Keratinocyte (primary cell): ENCODE measurements around the gene CLSTN1. TPM values are rescaled to one million over a fixed set of nuclear protein-coding genes. Genes with fewer than 3 reads are reported as not detected.

Experiments used
- DNase-seq: peaks from one replicate; pipeline ENCODE4 v3.0.0-alpha.2; 2011; ENCODE audit warnings: low read depth, missing footprints, low spot score
- FAIRE-seq: peaks from 2 replicates; lab custom pipeline; 2011; peaks lifted over from hg19 to GRCh38; lab: Jason Lieb, UNC
- H2AFZ ChIP-seq: 2 replicates; pipeline ENCODE4 v1.6.0; 2012; ENCODE audit warnings: low read length, control low read depth, inconsistent platforms; ENCODE audit not compliant: control insufficient read depth
- H3K27ac ChIP-seq: 2 replicates; pipeline ENCODE4 v1.5.1; 2011; ENCODE audit warnings: low read length; ENCODE audit not compliant: control insufficient read depth, insufficient read depth
- H3K27me3 ChIP-seq: 3 replicates; pipeline ENCODE4 v1.6.0; 2011; ENCODE audit warnings: low read length; ENCODE audit not compliant: control insufficient read depth, insufficient read depth; ENCODE audit errors: extremely low read depth
- H3K36me3 ChIP-seq, 2 experiments: 2 replicates in 1 of 2; 3 replicates in 1 of 2; pipeline ENCODE4 v1.5.1; 2011; ENCODE audit warnings: low read length in 2 of 2, mild to moderate bottlenecking in 1 of 2; ENCODE audit not compliant: control insufficient read depth in 2 of 2, insufficient read depth in 2 of 2; ENCODE audit errors: extremely low read depth in 1 of 2
- H3K4me1 ChIP-seq: 3 replicates; pipeline ENCODE4 v1.5.1; 2011; ENCODE audit warnings: low read length; ENCODE audit not compliant: control insufficient read depth, insufficient read depth; ENCODE audit errors: extremely low read depth
- H3K4me2 ChIP-seq: 3 replicates; pipeline ENCODE4 v1.6.0; 2011; ENCODE audit warnings: low read depth, low read length; ENCODE audit not compliant: control insufficient read depth, insufficient read depth; ENCODE audit errors: extremely low read depth
- H3K4me3 ChIP-seq, 3 experiments: fragments of 200-600 bp in 1 of 3; sonication (generic) in 1 of 3; 2 replicates in 2 of 3; 3 replicates in 1 of 3; pipeline ENCODE4 v1.5.1; 2011 to 2016; ENCODE audit warnings: low read length in 3 of 3, mild to moderate bottlenecking in 3 of 3, control low read depth in 2 of 3, inconsistent platforms in 1 of 3, low read depth in 1 of 3, mixed read lengths in 1 of 3, mixed run types in 1 of 3, moderate library complexity in 1 of 3; ENCODE audit not compliant: control insufficient read depth in 2 of 3, insufficient read depth in 2 of 3; ENCODE audit errors: extremely low read depth in 1 of 3
- H3K79me2 ChIP-seq: 2 replicates; pipeline ENCODE4 v1.6.0; 2012; ENCODE audit warnings: low read length; ENCODE audit not compliant: control insufficient read depth, insufficient read depth
- H3K9ac ChIP-seq: 3 replicates; pipeline ENCODE4 v1.6.0; 2011; ENCODE audit warnings: low read length; ENCODE audit not compliant: control insufficient read depth, insufficient read depth; ENCODE audit errors: extremely low read depth
- H3K9me1 ChIP-seq: 3 replicates; pipeline ENCODE4 v1.6.0; 2011; ENCODE audit warnings: low read length; ENCODE audit not compliant: control insufficient read depth, insufficient read depth; ENCODE audit errors: extremely low read depth
- H3K9me3 ChIP-seq: 2 replicates; pipeline ENCODE4 v1.5.1; 2012; ENCODE audit warnings: low read depth, low read length; ENCODE audit not compliant: control insufficient read depth
- H4K20me1 ChIP-seq: 3 replicates; pipeline ENCODE4 v1.6.0; 2011; ENCODE audit warnings: low read length; ENCODE audit not compliant: control insufficient read depth, insufficient read depth; ENCODE audit errors: extremely low read depth
- CTCF ChIP-seq, 3 experiments: IDR thresholded peaks in 1 of 3; conservative IDR thresholded peaks in 1 of 3; optimal IDR thresholded peaks in 1 of 3; 2 replicates in 2 of 3; 3 replicates in 1 of 3; pipeline versions ENCODE3 to v1.5.1; 2011; ENCODE audit warnings: low read length in 3 of 3, mild to moderate bottlenecking in 3 of 3, moderate library complexity in 2 of 3, control low read depth in 1 of 3, inconsistent platforms in 1 of 3; ENCODE audit not compliant: insufficient read depth in 2 of 3; ENCODE audit errors: extremely low read depth in 1 of 3
- EZH2 ChIP-seq: IDR thresholded peaks from one replicate; pipeline ENCODE4 v1.6.1; 2012; ENCODE audit warnings: inconsistent platforms, mild to moderate bottlenecking, low read length, moderate library complexity
- dilution Hi-C: fragments of 300-500 bp; cut with MboI; formaldehyde crosslinking; loops from one replicate; pipeline ENCODE4 v1.7.0; 2020; ENCODE audit warnings: low sequenced_read_pairs; ENCODE audit not compliant: extremely low pct_ligation_motif_present
- polyA plus RNA-seq, 5 experiments: library from polyadenylated mRNA; depleted of rRNA in 3 of 5; stranded (reverse) in 3 of 5; stranded (forward) in 1 of 5; unstranded in 1 of 5; fragments of >200 nt; gene quantifications; 1 replicate in 1 of 5; 2 replicates in 3 of 5; 3 replicates in 1 of 5; pipeline versions ENCODE4 v1.2.1 to v1.2.3, GENCODE V29; 2011 to 2012; ENCODE audit warnings: missing spikeins in 2 of 5, low read depth in 1 of 5, low replicate concordance in 1 of 5

CLSTN1 gene
- polyA plus RNA-seq, 1 donor (not counting 4 experiments of a cell fraction or from before 2014, with no cell fraction given) = 90.3 TPM

- Histone ChIP-seq H4K20me1 (peaks cover 31% of the 10 kb centered on the region), H3K4me3 (no peak overlapping the region), H3K27ac (no peak overlapping the region), H3K9me3 (no peaks in the 10 kb centered on the region), H3K4me2 (no peak overlapping the region), H2AFZ (no peak overlapping the region), H3K79me2 (peaks cover 99% of the 10 kb centered on the region), H3K9me1 (peaks cover 3% of the 10 kb centered on the region), H3K4me1 (peaks cover 11% of the 10 kb centered on the region), H3K36me3 (peaks cover 13 to 15% of the 10 kb centered on the region in 2 experiments), H3K9ac (no peak overlapping the region), H3K27me3 (no peaks in the 10 kb centered on the region)
- TF ChIP-seq CTCF (optimal IDR thresholded peaks at IDR 0.05 in 1 of 3, IDR thresholded peaks at IDR 0.05 in 1 of 3, conservative IDR thresholded peaks at IDR 0.05 in 1 of 3; ENCODE audit: extremely low read depth in 1 of 3, insufficient read depth in 2 of 3, low read length in 3 of 3) = no peak
- TF ChIP-seq EZH2 = no peak
- no peak for FAIRE-seq
- dilution Hi-C loops = loop anchor here (25.0 kb wide), 1 partner anchor 100 kb away; no protein-coding TSS in a partner anchor
- DNase-seq = no peak
These were observed 36.1 kb downstream of the CLSTN1 start for GRCh38 chr1:9787702-9788101.

GRCh38 chr1:9785406-9785805 lies 38.4 kb downstream of the CLSTN1 start:
- peaks cover 7 to 8% of the 10 kb centered on the region in 2 experiments for H3K36me3 ChIP-seq
- no peaks in the 10 kb centered on the region for H3K9me3 ChIP-seq
- H3K4me1 ChIP-seq = peaks cover 28% of the 10 kb centered on the region
- no peaks in the 10 kb centered on the region for H3K27me3 ChIP-seq
- peaks cover 2% of the 10 kb centered on the region for H3K9me1 ChIP-seq
- H3K9ac ChIP-seq = peak overlapping the region; percentile 2
- peak overlapping the region; percentile 2 for H3K27ac ChIP-seq
- no peak overlapping the region for H3K4me3 ChIP-seq
- H4K20me1 ChIP-seq = peaks cover 25% of the 10 kb centered on the region
- DNase-seq (no peak), FAIRE-seq (no peak)
- H3K79me2 ChIP-seq = peaks cover 99% of the 10 kb centered on the region
- H3K4me2 ChIP-seq = no peak overlapping the region
- H2AFZ ChIP-seq = no peak overlapping the region
- dilution Hi-C loops = loop anchor here (25.0 kb wide), 1 partner anchor 102 kb away; no protein-coding TSS in a partner anchor
- TF ChIP-seq EZH2 (no peak), CTCF (optimal IDR thresholded peaks at IDR 0.05 in 1 of 3, IDR thresholded peaks at IDR 0.05 in 1 of 3, conservative IDR thresholded peaks at IDR 0.05 in 1 of 3; ENCODE audit: extremely low read depth in 1 of 3, insufficient read depth in 2 of 3, low read length in 3 of 3) (no peak)
